Keratinocyte (primary cell): ENCODE results near the gene PRXL2A. TPM values are rescaled to one million over a fixed set of nuclear protein-coding genes. Genes with fewer than 3 reads are reported as not detected.

Source experiments
- DNase-seq: peaks from one replicate; pipeline ENCODE4 v3.0.0-alpha.2; 2011; ENCODE audit warnings: low read depth, missing footprints, low spot score
- FAIRE-seq: peaks from 2 replicates; lab custom pipeline; 2011; peaks lifted over from hg19 to GRCh38; lab: Jason Lieb, UNC
- H2AFZ ChIP-seq: 2 replicates; pipeline ENCODE4 v1.6.0; 2012; ENCODE audit warnings: low read length, control low read depth, inconsistent platforms; ENCODE audit not compliant: control insufficient read depth
- H3K27ac ChIP-seq: 2 replicates; pipeline ENCODE4 v1.5.1; 2011; ENCODE audit warnings: low read length; ENCODE audit not compliant: control insufficient read depth, insufficient read depth
- H3K27me3 ChIP-seq: 3 replicates; pipeline ENCODE4 v1.6.0; 2011; ENCODE audit warnings: low read length; ENCODE audit not compliant: control insufficient read depth, insufficient read depth; ENCODE audit errors: extremely low read depth
- H3K36me3 ChIP-seq, 2 experiments: 2 replicates in 1 of 2; 3 replicates in 1 of 2; pipeline ENCODE4 v1.5.1; 2011; ENCODE audit warnings: low read length in 2 of 2, mild to moderate bottlenecking in 1 of 2; ENCODE audit not compliant: control insufficient read depth in 2 of 2, insufficient read depth in 2 of 2; ENCODE audit errors: extremely low read depth in 1 of 2
- H3K4me1 ChIP-seq: 3 replicates; pipeline ENCODE4 v1.5.1; 2011; ENCODE audit warnings: low read length; ENCODE audit not compliant: control insufficient read depth, insufficient read depth; ENCODE audit errors: extremely low read depth
- H3K4me2 ChIP-seq: 3 replicates; pipeline ENCODE4 v1.6.0; 2011; ENCODE audit warnings: low read depth, low read length; ENCODE audit not compliant: control insufficient read depth, insufficient read depth; ENCODE audit errors: extremely low read depth
- H3K4me3 ChIP-seq, 3 experiments: fragments of 200-600 bp in 1 of 3; sonication (generic) in 1 of 3; 2 replicates in 2 of 3; 3 replicates in 1 of 3; pipeline ENCODE4 v1.5.1; 2011 to 2016; ENCODE audit warnings: low read length in 3 of 3, mild to moderate bottlenecking in 3 of 3, control low read depth in 2 of 3, inconsistent platforms in 1 of 3, low read depth in 1 of 3, mixed read lengths in 1 of 3, mixed run types in 1 of 3, moderate library complexity in 1 of 3; ENCODE audit not compliant: control insufficient read depth in 2 of 3, insufficient read depth in 2 of 3; ENCODE audit errors: extremely low read depth in 1 of 3
- H3K79me2 ChIP-seq: 2 replicates; pipeline ENCODE4 v1.6.0; 2012; ENCODE audit warnings: low read length; ENCODE audit not compliant: control insufficient read depth, insufficient read depth
- H3K9ac ChIP-seq: 3 replicates; pipeline ENCODE4 v1.6.0; 2011; ENCODE audit warnings: low read length; ENCODE audit not compliant: control insufficient read depth, insufficient read depth; ENCODE audit errors: extremely low read depth
- H3K9me1 ChIP-seq: 3 replicates; pipeline ENCODE4 v1.6.0; 2011; ENCODE audit warnings: low read length; ENCODE audit not compliant: control insufficient read depth, insufficient read depth; ENCODE audit errors: extremely low read depth
- H3K9me3 ChIP-seq: 2 replicates; pipeline ENCODE4 v1.5.1; 2012; ENCODE audit warnings: low read depth, low read length; ENCODE audit not compliant: control insufficient read depth
- H4K20me1 ChIP-seq: 3 replicates; pipeline ENCODE4 v1.6.0; 2011; ENCODE audit warnings: low read length; ENCODE audit not compliant: control insufficient read depth, insufficient read depth; ENCODE audit errors: extremely low read depth
- CTCF ChIP-seq, 3 experiments: IDR thresholded peaks in 1 of 3; conservative IDR thresholded peaks in 1 of 3; optimal IDR thresholded peaks in 1 of 3; 2 replicates in 2 of 3; 3 replicates in 1 of 3; pipeline versions ENCODE3 to v1.5.1; 2011; ENCODE audit warnings: low read length in 3 of 3, mild to moderate bottlenecking in 3 of 3, moderate library complexity in 2 of 3, control low read depth in 1 of 3, inconsistent platforms in 1 of 3; ENCODE audit not compliant: insufficient read depth in 2 of 3; ENCODE audit errors: extremely low read depth in 1 of 3
- EZH2 ChIP-seq: IDR thresholded peaks from one replicate; pipeline ENCODE4 v1.6.1; 2012; ENCODE audit warnings: inconsistent platforms, mild to moderate bottlenecking, low read length, moderate library complexity
- dilution Hi-C: fragments of 300-500 bp; cut with MboI; formaldehyde crosslinking; loops from one replicate; pipeline ENCODE4 v1.7.0; 2020; ENCODE audit warnings: low sequenced_read_pairs; ENCODE audit not compliant: extremely low pct_ligation_motif_present
- polyA plus RNA-seq, 5 experiments: library from polyadenylated mRNA; depleted of rRNA in 3 of 5; stranded (reverse) in 3 of 5; stranded (forward) in 1 of 5; unstranded in 1 of 5; fragments of >200 nt; gene quantifications; 1 replicate in 1 of 5; 2 replicates in 3 of 5; 3 replicates in 1 of 5; pipeline versions ENCODE4 v1.2.1 to v1.2.3, GENCODE V29; 2011 to 2012; ENCODE audit warnings: missing spikeins in 2 of 5, low read depth in 1 of 5, low replicate concordance in 1 of 5

The PRXL2A gene
- polyA plus RNA-seq, 1 donor (not counting 4 experiments of a cell fraction or from before 2014, with no cell fraction given), result 71.6 TPM

DNA sequence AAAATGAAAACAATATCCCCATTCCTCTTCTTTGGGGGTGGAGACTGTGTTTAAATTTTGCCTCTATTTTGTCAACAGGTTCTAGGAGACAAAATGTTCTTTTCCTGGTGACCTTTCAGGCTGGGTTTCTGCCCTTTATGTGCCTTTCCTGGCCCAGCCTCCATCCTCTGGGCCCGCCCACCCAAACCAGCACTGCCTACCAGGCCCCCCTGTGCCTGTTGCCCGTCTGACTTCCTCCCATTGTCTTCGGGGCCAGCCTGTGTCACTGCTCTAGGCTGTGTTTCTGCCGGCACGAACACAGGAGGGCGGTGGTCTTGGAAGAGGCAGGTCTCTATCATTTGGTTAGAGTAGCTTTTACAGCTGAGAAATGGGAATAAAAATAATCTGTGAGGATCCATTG lies 59.7 kb downstream of the PRXL2A start:
- FAIRE-seq, result no peak
- Histone ChIP-seq H3K9ac (peak overlapping the region; percentile 4), H3K79me2 (peaks cover 71% of the 10 kb centered on the region), H3K9me3 (no peaks in the 10 kb centered on the region), H3K4me2 (peak overlapping the region; percentile 9), H2AFZ (no peak overlapping the region), H3K4me3 (no peak overlapping the region), H3K36me3 (peaks cover 16 to 27% of the 10 kb centered on the region in 2 experiments), H3K27me3 (no peaks in the 10 kb centered on the region), H3K27ac (peak overlapping the region; percentile 22), H3K4me1 (peaks cover 98% of the 10 kb centered on the region), H3K9me1 (peaks cover 4% of the 10 kb centered on the region), H4K20me1 (peaks cover 17% of the 10 kb centered on the region)
- no peak for DNase-seq
- TF ChIP-seq EZH2 (no peak), CTCF (optimal IDR thresholded peaks at IDR 0.05 in 1 of 3, IDR thresholded peaks at IDR 0.05 in 1 of 3, conservative IDR thresholded peaks at IDR 0.05 in 1 of 3; ENCODE audit: extremely low read depth in 1 of 3, insufficient read depth in 2 of 3, low read length in 3 of 3) (no peak)
- dilution Hi-C loops, result no loop called here

GRCh38 chr10:80468806-80469421 lies 60.6 kb downstream of the PRXL2A start:
- H3K4me1 ChIP-seq, result peaks cover 98% of the 10 kb centered on the region
- no peaks in the 10 kb centered on the region for H3K27me3 ChIP-seq
- H3K4me3 ChIP-seq, result no peak overlapping the region
- no peak for TF ChIP-seq CTCF (optimal IDR thresholded peaks at IDR 0.05 in 1 of 3, IDR thresholded peaks at IDR 0.05 in 1 of 3, conservative IDR thresholded peaks at IDR 0.05 in 1 of 3; ENCODE audit: extremely low read depth in 1 of 3, insufficient read depth in 2 of 3, low read length in 3 of 3)
- no peak for TF ChIP-seq EZH2
- H3K79me2 ChIP-seq, result peaks cover 71% of the 10 kb centered on the region
- H3K36me3 ChIP-seq, result peaks cover 18 to 28% of the 10 kb centered on the region in 2 experiments
- no peak overlapping the region for H3K4me2 ChIP-seq
- no peaks in the 10 kb centered on the region for H3K9me3 ChIP-seq
- peaks cover 8% of the 10 kb centered on the region for H4K20me1 ChIP-seq
- no peak for DNase-seq
- peaks cover under 1% of the 10 kb centered on the region for H3K9me1 ChIP-seq
- dilution Hi-C loops, result no loop called here
- H2AFZ ChIP-seq, result no peak overlapping the region
- H3K9ac ChIP-seq, result no peak overlapping the region
- no peak for FAIRE-seq
- peak overlapping the region; percentile 62 for H3K27ac ChIP-seq
